GM19468 (cell line): Measurements from ENCODE around the gene PRPS2.

ENCODE experiments used
- ATAC-seq: cut with Tn5 transposase; IDR thresholded peaks from one replicate; pipeline ENCODE4 v1.9.1; 2021; ENCODE audit warnings: mild to moderate bottlenecking, moderate library complexity, moderate number of reproducible peaks; ENCODE audit not compliant: unreplicated experiment; ENCODE audit errors: extremely low read depth

PRPS2 gene

GRCh38 chrX:12791257-12792228 is at the start of gene PRPS2:
TSS of gene PRPS2 (plus strand) at chrX:12791412. CDS start at chrX:12791498, 86 bp downstream.
- peak; percentile 40 for ATAC-seq

- ATAC-seq: no peak
These were observed 49.8 kb upstream of the PRPS2 start for GRCh38 chrX:12741416-12741815.

DNA sequence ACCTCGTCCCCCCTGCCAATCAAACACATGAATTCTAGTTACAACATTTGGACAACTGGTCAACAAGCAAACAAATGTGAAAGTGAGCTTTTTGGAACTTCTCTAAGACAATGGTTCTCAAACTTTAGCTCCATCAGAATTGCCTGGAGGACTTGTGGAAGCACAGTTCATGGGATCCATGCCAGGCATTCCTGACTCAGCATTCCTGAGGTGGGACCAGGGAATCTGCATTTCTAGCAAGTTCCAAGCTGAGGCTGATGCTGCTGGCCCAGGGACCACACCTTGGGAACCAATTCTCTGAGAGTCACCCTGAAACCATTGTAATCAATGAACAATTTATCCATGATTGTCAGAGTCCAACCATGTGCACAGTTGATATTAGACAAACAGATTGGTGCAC is 43.8 kb upstream of the PRPS2 start:
- no peak for ATAC-seq

DNA sequence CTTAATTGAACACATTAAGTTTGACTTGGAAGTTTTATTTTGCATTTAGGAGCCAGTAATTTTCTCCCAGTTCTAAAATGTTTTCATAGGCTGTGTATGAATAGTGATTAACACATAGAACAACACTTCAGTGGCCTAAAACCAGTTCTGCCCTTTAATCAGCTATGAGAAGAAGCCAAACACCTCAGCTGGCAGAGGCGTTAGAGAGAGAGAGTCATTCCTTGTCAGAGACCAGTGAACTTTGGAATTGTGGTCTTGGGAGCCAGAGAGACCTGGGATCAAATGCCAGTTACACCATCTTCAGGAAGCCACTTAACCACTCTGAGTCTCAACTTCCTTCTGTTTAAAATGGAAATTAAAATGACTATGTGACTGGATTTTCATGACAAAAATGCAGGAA is 39.3 kb upstream of the PRPS2 start:
- ATAC-seq: no peak

GRCh38 chrX:12753366-12753765 is 37.8 kb upstream of the PRPS2 start:
- ATAC-seq: no peak

GRCh38 chrX:12758291-12758690 is 32.9 kb upstream of the PRPS2 start:
- no peak for ATAC-seq

GRCh38 chrX:12767856-12768255 is 23.4 kb upstream of the PRPS2 start:
- no peak for ATAC-seq

GRCh38 chrX:12768491-12768890 is 22.7 kb upstream of the PRPS2 start:
- ATAC-seq: no peak

DNA sequence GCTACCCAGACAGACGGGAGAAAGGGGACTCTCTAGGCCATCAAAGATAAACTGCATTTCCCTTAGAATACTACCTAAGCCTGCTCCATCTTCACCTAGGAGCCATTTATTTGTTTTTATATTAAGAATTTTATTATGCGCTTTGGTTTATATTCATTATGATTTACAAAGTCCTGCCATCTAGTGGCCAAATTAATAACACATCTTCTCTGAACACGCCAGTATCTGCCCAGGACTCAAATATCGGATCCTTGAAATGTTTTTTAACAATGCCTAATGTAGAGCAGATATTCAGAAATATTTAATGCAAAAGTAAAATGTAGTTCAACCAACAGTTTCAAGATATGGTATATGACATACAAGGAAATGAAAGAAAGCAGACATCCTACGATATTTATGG is 20.8 kb upstream of the PRPS2 start:
- ATAC-seq: no peak

DNA sequence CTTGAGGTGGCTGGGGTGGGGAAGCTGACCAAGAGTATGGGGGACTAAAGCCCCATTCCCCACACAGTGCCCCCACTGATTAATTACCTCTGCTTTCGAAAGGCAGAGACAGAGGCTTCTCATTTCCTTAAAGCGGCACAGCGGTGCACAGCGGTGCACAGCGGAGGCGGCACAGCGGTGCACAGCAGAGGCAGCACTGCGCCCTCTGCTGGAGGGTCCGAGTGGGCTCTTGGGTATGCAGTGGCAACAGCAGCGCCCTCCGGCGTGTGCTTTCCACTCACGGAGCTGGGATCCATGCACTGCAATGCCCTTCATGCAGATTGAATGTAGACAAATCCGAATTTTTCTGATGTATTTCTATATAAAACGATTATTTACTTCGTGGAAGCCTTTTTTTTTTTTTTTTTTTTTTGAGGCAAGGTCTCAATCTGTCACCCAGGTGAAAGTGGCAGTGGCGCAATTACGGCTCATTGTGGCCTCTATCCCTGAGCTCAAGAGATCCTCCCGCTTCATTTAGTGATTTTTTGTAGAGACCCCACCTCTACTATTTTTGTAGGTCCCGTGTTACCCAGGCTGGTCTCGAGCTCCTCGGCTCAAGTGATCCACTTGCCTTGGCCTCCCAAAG is 19.7 kb upstream of the PRPS2 start:
- peak; percentile 87 for ATAC-seq

DNA sequence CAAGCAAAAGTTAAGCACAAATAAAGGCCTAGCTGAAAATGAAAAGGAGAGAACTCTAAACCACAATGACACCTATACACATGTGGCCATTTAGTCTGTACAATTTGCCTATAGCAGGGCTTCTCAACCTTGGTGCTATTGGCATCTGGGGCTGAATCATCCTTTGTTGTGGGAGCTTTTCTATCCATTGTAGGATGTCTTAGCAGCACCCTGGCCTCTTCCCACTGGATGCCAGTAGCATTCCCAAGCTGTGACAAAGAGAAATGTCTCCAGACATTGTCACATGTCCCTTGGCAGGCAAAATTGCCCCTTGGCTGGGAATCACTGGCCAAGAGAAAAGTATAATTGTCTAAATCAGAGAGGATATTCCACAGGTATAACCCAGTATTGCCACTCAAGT is 13.5 kb upstream of the PRPS2 start:
- no peak for ATAC-seq

- no peak for ATAC-seq
These were observed 11.7 kb upstream of the PRPS2 start for GRCh38 chrX:12779534-12779933.

DNA sequence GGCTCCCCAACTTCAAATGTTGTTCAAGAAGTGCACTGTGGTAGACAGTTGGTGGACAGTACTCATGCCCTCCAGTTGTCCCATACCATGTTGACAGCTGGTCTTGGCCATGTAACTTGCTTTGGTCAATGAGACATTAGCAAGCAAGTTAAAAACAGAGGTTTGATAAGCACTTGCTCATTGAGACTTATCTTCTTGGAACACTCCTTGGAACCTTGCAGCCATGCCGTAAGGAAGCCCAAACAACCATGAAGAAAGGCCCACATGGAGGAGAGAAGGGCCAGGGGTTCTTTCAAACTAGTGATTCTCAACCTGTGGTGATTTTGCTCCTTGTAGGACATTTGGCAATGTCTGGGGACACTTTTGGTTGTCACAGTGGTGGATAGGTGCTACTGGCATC is 2.6 kb upstream of the PRPS2 start:
- ATAC-seq: no peak

DNA sequence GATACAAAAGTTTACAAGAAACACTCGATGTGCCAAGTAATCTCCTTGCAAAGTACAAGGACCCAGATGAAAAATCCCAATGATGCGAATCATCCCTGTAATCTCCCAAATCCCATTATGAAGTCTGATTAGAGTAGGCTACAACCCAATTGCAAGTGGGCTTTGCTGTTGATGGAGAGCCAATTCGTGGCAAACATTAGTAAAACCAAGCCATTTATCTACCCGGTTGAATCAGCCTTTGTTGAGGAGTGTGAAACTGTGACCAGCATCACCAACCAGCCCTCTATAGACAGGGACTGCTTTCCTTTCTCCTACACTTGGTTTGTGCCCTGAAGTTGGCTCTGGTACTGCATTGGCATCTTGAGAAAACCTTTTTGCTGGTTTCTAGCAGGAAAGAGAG is 1.2 kb upstream of the PRPS2 start:
- no peak for ATAC-seq

DNA sequence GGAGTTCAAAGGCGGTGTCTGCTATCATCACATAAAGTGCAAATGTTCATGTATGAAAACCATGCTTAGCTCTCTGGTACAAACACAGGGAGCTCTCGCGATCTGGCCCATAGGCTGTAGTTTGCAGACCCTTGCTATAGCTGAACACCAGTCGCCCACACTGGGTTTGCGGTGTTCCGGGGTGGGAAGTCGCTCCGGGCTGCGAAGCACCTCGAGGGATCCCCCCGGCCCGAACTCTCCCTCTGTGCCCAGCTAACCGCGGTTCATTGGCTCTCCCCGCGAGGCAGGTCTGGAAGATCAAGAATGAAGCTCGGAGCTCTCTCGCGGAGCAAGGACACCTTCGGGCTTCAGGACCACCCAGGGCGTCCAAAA is 341 bp upstream of the PRPS2 start:
- ATAC-seq: no peak

DNA sequence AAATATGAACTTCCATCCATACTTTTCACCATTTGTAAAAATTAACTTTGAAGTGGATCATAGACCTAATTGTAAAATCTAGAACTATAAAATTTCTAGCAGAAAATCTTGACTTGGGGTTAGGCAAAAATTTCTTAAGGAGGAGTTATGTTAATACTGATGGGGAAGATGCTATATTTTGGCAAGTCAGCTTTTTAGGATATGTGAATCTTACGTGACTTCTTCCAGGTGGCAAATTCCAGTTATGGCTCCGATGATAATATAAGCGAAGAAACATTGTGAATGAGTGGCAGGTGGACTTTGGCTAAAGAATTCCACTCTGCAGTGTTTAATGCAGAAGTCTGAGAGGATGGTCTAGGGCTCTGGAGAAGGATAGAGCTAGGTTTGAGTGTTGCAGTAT is 1.5 kb downstream of the PRPS2 start:
- no peak for ATAC-seq

DNA sequence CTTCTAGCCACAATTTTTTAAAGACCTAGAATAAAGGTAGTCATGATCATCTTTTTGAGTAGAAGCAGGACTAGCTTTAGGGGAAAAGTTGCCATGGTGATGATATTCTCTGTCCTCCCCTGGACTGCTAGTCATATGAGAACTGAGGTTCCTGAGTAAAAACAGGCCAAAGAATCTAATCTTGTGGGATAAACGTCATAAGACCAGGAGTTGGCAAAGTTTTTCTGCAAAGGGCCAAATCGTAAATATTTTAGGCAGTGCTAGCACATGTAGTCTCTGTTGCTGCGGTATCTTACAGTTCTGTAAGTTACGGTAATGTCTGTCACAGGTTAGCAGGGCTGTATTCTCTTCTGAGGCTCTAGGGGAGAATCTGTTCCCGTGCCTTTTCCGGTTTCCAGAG is 3.4 kb downstream of the PRPS2 start:
- ATAC-seq: no peak

DNA sequence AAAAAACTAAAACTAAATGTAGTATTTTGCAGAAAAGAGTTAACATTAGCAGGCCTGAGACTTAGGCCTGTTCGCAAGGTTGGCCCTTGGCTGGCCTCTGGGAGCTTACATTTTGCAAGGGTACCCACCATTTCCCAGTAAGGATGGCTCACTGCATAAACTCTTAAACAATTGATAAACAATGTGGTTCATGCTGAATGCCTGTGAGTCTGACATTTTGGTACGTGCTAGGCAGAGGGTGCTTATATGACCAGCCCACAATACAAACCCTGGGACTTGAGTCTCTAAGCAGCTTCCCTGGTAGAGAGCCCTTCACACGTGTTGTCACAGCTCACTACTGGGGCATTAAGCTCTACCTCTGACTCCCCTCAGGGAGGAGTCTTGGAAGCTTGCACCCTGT is 7.4 kb downstream of the PRPS2 start:
- no peak for ATAC-seq

DNA sequence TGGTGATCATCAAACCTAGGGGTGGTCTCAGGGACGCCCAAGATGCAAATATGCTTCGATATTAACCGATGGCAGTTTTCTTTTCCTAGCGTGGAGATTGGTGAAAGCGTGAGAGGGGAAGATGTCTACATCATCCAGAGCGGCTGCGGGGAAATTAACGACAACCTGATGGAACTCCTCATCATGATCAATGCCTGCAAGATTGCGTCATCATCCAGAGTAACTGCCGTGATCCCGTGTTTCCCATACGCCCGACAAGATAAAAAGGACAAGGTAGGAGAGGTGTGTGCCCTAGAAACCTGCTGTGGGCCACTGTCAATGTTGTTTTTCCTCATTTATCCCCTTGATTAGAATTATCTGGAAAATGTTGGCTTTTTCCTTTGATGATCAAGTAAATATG is 7.9 kb downstream of the PRPS2 start:
- ATAC-seq: no peak

- ATAC-seq: no peak
These were observed 11.5 kb downstream of the PRPS2 start for GRCh38 chrX:12802741-12803140.

DNA sequence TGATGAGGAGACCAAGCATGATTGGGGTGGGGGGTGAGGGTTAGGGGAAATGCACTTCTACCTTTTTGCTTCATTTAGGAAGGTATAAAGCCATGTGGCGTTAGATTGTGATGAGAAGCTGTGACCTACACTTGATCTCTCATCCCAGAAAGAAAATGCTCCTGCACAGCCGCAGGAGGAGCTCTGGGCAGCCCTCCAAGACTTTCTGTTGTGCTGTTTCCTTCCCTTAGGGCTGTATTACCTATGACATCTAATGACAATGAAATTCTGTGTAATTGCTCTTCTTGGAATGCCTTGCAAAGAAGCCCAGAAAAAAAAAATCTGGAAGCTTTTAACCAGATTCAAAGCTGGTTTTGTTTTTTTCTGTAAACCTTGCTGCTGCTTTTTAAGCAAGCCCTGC is 13.4 kb downstream of the PRPS2 start:
- no peak for ATAC-seq

DNA sequence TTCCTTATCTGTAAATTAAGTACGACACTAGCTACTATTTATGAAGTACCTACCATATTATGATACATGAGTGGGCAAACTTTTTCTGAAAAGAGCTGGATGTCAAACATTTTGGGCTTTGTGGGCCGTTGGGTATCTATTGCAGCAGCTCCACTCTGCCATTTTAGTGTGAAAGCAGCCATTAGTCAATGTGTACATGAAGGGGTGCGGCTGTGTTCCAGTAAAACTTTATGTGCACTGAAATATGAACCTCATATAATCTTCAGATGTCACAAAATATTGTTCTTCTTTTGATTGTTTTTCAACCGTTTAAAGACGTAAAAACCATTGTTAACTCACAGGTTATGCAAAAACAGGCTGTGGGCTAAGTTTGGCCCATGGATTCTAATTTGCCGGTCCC is 14.1 kb downstream of the PRPS2 start:
- ATAC-seq: no peak
